Ramos (cell line): ENCODE results near the gene RRAGB.
"Not testable (repeated sequence)": the region's sequence is repeated elsewhere in the genome, so short reads cannot be mapped to it uniquely, and the experiment has no call there.

Experiments used
- in situ Hi-C: fragments of 300-500 bp; cut with MboI; formaldehyde crosslinking; loops from one replicate; pipeline ENCODE4 v1.14.3; 2022; ENCODE audit warnings: low sequenced_read_pairs; ENCODE audit not compliant: unreplicated experiment

The RRAGB gene

GRCh38 chrX:55758033-55758432 is 40.5 kb downstream of the RRAGB start:
- in situ Hi-C loops = no loop called here

- in situ Hi-C loops = no loop called here
Observed at GRCh38 chrX:55759478-55759877, 41.9 kb downstream of the RRAGB start.

GRCh38 chrX:55767100-55767499 is 49.6 kb downstream of the RRAGB start:
- in situ Hi-C loops = no loop called here

GRCh38 chrX:55774419-55774818 is 56.9 kb downstream of the RRAGB start:
- in situ Hi-C loops = not testable (repeated sequence)

GRCh38 chrX:55777596-55777995 is 60.0 kb downstream of the RRAGB start:
- in situ Hi-C loops = no loop called here

DNA sequence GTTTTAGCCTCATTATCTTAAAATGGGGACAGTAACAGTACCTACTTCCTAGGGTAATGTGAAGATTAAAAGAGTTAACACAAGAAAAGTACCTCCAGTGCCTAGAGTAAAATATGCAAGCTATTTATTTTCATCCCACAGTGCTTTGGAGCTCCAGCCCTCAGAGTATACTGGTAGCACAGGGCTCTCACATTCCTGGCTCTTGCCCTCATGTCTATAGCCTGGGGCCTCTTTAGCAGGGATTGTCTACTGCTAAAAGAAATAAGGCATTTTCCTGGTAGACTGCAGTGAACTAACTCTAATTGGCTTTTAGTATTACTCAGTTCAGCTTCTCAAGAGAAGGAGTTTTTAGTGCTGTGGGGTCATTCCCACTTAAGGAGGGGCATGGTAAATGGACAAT is 60.8 kb downstream of the RRAGB start:
- in situ Hi-C loops = no loop called here

DNA sequence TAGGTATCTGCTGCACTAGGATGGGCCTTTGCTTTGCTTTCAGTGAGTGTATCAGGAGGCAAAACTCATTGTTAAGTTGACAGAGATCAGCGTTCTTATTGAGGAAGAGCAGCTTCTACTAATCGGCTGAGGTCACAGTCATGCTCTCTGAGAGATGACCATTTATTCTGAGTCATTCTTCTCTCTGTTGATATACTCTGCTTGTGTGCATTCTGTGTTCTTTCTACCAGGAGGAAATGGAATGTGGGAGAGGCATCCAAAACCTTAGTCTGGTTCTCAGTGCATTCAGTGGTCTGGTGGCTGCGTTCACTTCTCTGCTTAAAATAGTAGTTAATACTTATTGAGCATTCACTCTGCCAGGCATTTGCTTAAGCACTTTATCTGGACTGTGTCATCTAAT is 66.2 kb downstream of the RRAGB start:
- in situ Hi-C loops = no loop called here

DNA sequence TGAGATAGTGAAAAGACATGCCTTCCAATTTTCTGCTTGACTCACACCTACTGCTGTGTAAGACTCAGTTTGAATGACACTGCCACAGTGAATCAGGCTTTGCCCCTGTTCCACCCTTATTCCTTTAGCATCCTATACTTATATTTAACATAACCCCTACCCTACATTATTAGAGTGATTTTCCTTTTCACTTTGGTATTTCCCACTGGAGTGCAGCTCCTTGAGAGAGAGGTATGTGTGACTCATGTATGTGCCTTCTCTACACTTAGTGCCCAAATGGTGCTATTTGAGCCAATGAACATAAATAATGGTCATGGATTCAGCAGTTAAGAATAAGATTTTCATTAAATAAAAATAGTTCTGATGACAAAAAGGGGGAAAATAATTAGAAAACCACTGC is 69.5 kb downstream of the RRAGB start:
- in situ Hi-C loops = no loop called here

GRCh38 chrX:55787727-55788126 is 70.2 kb downstream of the RRAGB start:
- in situ Hi-C loops = no loop called here

DNA sequence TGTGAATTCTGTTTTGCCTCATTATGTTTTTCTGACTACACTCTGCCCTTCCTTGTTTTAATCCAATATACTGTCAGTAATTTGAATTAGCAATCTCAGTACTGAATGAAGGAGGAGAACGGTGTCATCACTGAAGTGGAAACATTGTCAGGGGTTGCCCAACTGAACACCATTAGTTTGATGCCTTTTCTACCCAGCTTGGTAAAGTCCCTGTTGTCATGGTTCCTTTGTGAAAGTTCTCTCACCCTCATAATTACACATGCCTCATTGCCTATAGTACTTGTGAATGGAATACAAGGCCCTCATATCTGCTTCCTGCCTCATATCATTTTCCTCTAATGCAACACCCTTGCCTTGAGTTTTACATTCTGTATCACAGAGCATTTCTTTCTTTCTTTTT is 76.9 kb downstream of the RRAGB start:
- in situ Hi-C loops = no loop called here

- in situ Hi-C loops = no loop called here
Observed at GRCh38 chrX:55796496-55796895, 78.9 kb downstream of the RRAGB start.

- in situ Hi-C loops = no loop called here
Observed at GRCh38 chrX:55801811-55802210, 84.3 kb downstream of the RRAGB start.
